Liver (tissue), 3 donors: ENCODE results near the gene LSM4.

ENCODE experiments used
- CTCF ChIP-seq: fragments of 150-350 bp; IDR thresholded peaks from 2 replicates; pipeline ENCODE4 v1.5.1; 2017; ENCODE audit warnings: improper control_type of control experiment, low read depth, low read length; ENCODE audit not compliant: missing input control
- HNF4G ChIP-seq: IDR thresholded peaks from 2 replicates; pipeline ENCODE4 v1.6.1; 2016; ENCODE audit warnings: antibody characterized with exemption
- ZBTB33 ChIP-seq: IDR thresholded peaks from 2 replicates; pipeline ENCODE4 v1.6.1; 2016; ENCODE audit warnings: antibody characterized with exemption
- donor health status: healthy.
- donor health status: healthy.

- no peak for TF ChIP-seq CTCF
- TF ChIP-seq HNF4G = peak; percentile 74
- no peak for TF ChIP-seq ZBTB33
Measured at GRCh38 chr19:18340990-18341868, 18.4 kb upstream of the LSM4 start.
